Inferior parietal cortex (tissue), 1 donor: Measurements from ENCODE around the gene GPR3.
A peak's percentile ranks its signal among the peaks of the same experiment; 100 is the strongest.
"Not testable (repeated sequence)": the region's sequence is repeated elsewhere in the genome, so short reads cannot be mapped to it uniquely, and the experiment has no call there.

Source experiments
- DNase-seq: peaks from one replicate; pipeline ENCODE4 v3.0.0-alpha.2; 2016; ENCODE audit errors: extremely low spot score

The GPR3 gene

DNA sequence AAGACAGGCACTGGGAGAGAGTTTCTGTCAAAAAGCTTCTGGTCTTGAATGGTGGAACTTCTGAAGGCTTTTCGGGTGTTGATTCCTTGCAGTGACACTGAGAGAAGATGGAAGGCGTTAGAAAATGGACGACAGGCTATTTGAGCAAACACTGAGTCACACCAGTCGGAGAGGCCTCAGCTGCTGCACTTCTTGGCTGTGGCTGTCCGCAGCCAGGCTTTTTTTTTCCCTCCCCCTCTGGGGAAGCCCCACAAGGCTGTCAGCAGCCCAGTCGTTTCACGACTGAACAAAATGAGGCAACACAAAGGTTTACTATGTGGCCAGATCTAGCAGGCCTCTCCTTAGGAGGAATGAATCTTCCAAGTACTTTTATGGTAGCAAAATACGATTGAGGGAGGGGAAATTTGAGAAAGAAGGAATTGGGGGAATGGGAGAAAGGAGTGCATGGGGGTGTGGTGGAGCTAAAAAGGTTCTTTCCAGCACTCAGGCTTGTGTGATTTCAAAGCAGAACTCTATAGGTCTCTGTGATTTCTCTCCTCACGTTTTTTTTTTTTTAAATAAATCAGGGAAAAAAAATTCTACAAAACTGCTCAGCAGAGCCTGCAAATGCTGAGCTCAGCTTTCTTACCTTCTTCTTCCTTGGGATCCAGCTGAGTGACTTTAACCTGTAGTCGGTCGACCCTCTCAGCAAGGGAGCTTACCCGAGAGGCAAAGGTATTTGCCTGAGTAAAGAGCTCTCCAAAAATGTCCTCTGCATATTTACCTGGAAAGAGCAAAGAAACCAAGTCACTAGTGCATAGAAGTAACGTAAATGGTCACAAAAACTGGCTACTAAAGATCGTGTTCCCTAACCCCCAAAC lies 26.1 kb downstream of the GPR3 start:
- peak; percentile 72 for DNase-seq

DNA sequence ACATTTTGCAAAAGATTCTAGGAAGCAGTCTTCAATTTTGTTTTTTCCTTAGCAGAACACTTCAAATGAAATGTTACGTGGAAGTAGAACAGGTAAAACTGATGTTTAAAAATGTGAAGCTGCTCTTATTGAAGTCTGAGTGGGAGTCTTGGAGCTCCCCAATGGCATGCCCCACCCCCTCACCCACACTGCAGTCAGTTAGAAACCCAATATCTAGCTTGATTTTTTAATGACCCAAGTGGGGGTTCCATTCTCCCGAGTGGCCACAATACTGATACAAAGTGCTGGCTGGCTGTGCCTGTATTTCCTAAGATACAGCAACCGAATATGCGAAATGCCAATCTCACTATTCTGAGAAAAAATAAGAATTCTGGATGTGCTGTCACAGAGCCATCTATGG lies 31.3 kb downstream of the GPR3 start:
- no peak for DNase-seq

DNA sequence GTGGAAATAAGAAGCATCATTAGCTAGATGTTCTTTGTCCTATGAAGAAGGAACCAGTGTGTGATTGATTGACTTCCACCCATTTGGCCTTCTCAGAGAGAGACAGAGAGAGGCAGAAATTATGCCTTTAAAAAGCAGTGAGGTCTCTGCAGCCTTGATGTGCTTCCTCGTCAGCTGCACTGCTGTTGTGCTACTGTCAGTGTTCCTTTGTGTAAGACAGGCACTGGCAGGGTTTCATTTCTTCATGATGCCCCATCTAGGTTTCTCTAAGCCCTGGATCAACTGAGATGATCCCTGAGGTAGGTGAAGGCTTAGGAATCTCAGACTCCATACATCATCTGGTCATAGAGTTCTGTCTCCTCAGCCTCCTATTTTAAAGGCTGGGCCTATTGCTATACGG lies 34.9 kb downstream of the GPR3 start:
- DNase-seq = no peak

DNA sequence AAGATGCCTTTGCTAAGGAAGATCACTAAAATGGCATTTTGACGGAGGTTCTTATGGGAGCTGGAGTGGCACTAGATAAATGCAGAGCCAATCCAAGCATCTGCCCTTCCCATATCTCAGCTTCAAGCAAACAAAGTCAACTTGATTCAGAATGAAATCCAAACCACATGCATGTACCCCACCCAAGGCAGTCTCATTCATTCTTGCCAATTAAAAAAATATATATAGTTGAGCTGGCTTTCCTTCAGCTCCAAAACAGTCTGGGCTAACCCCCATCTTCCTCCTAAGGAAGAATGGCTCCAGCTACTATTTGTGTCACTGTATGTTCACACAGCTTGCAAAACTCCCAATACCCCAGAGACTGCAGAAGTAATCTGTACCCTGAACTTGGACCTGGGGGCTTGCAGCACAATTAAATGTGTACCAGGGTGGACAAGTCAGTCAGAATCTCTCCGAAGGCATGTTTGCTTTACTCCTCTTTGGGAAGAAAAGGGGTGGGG lies 35.4 kb downstream of the GPR3 start:
- DNase-seq = no peak

DNA sequence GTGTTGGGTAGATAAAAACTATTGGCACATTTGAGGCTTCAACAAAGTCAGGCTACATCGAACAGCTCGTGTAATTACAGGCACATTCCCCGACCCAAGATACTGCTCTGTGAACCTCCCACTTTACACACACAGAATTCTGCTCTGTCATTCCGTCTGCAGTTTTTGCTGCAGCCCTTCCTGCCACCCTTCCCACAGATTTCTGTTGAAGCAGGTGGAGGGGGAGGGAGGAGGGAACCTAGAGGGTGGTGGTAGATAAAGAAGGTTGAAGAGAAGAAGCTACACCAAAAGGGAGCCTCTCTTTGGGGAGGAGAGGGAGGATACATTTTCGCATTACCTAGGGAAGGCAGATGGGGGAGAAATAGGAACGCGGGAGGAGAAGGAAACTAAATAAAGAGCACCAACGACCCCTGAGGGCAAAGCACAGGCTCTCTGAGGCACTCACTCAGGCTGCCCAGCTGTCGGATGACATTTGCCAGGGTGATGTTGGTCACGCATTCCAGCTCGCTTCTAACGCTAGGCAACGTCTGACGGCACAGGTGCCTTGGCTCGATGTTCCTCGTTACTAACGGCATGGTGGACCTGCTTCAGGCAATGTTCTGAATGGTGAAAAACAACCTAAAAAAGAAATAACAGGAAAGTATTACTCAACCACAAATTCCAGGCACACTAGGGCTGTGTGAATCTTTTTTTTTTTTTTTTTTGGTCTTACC lies 36.0 kb downstream of the GPR3 start:
- peak; percentile 58 for DNase-seq

DNA sequence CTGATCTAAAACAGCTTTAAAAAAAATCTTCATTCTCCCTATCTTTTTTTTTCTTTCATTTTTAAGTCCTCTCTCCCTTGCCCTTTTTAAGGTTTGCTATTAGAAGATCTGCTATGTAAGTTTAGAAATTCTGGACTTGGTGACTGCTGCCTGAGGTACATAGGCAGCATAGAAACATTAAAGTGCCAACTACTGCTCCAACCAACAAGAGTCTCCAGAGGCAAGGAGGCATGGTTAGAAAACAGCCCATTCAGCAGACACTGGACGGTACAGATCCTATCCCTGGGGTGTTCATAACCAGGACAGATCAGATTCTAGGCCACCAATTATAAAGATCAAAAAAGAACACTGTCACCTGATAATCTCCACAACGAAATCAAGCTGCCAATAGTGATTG lies 36.6 kb downstream of the GPR3 start:
- DNase-seq = no peak

DNA sequence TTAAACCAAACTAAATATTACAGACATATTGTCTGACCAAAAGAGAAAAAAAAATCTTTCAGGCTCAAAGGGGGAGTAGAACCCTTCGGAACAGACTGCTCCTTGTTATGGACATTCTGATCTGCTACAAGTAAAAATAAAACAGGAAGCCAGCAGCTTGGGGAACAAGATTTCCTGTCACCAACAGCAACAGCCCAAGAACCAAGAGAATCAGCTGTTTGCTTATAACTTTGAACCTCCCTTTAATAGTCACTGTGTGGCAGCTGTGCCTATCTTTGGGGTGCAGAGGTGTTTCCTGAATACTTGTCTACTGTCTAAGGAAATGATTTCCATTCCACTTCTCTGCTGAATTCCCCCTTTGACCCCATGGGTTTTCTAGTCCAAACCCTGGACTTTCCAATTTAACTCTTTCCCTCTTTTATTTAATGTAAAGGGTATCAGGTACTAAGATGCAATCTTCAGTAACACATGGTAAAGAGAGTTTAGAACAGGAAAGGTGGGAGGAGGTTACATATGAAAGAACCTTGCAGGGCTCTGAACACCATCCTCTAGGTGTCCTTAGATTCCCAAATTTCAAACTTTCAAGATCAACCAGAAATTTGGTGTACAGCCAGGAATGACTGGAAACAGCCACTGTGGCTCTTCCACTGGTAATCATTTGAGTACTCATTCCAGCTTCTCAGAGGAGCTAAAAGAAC lies 38.6 kb downstream of the GPR3 start:
- DNase-seq = peak; percentile 69

DNA sequence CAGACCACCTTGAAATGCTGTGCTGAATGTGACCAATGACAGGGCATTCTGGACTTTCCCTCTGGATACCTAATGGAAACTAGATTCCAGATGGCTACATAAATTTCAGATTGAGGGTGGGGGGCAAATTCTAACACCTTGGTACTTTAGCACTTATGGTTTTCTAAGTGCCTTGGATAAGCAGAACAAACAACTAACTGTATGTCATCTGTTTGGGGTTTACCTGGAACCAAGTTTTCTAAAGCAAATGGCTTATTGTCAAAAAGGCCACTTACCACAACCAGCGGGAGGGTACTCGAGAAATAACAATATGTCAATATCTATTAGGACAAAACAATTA lies 39.1 kb downstream of the GPR3 start:
- no peak for DNase-seq

DNA sequence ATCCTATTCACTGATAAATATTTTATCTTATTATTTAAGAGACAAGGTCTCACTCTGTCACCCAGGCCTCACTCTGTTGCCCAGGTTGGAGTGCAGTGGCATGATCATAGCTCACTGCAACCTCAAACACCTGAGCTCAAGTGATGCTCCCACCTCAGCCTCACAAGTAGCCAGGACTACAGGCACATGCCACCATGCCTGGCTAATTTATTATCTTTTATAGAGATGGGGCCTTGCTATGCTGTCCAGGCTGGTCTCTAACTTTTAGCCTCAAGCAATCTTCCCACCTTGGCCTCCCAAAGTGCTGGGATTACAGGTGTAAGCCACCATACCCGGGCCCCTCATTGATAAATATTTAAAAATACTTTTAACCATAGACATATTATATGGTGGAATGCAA lies 40.3 kb downstream of the GPR3 start:
- not testable (repeated sequence) for DNase-seq

DNA sequence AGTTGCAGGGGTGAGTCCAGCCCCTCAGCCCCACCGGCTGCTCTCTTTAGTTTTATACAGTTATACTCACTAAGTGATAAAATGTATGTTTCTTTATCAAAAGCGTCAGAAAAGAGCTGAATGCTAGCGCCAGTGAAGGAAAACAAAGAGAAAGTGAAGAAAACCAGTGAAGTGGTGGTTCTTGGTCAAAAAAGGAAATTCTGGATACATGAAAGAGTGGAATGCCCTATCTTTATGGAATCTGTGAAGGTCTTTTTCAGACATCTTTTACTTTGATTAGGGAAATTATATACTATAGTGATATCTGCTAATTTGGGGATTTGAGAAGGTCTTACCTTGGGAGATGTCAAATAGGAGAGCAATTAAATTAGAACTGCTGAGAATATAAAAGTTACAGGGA lies 41.3 kb downstream of the GPR3 start:
- DNase-seq = no peak

DNA sequence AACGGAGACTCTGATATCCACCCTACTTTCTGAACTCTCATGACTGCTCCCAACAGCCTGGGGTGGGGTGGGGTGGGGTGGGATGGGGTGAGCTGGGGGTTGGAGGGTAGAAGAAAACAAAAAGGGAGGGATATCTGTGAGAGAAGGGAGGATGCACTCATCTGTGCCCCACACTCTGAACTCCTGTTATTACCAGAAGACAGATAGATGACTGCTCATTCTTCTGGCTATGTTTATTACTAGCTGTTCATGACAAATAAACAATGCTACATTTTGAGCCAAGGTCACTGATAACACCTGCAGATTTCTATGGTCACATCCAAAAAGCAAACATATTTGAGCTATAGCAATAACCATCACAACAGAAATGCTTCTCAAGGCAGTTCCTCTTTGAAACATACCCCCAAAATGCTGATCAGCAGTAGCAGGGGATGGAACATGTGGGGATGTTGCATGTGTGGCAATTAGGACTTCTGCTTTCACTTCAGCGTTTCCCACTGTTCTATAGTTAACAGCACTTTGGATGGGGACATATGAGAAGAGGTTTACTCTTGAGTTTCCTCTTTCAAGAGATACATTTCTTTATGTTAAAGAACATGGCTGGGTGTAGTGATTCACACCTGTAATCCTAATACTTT lies 43.3 kb downstream of the GPR3 start:
- no peak for DNase-seq

DNA sequence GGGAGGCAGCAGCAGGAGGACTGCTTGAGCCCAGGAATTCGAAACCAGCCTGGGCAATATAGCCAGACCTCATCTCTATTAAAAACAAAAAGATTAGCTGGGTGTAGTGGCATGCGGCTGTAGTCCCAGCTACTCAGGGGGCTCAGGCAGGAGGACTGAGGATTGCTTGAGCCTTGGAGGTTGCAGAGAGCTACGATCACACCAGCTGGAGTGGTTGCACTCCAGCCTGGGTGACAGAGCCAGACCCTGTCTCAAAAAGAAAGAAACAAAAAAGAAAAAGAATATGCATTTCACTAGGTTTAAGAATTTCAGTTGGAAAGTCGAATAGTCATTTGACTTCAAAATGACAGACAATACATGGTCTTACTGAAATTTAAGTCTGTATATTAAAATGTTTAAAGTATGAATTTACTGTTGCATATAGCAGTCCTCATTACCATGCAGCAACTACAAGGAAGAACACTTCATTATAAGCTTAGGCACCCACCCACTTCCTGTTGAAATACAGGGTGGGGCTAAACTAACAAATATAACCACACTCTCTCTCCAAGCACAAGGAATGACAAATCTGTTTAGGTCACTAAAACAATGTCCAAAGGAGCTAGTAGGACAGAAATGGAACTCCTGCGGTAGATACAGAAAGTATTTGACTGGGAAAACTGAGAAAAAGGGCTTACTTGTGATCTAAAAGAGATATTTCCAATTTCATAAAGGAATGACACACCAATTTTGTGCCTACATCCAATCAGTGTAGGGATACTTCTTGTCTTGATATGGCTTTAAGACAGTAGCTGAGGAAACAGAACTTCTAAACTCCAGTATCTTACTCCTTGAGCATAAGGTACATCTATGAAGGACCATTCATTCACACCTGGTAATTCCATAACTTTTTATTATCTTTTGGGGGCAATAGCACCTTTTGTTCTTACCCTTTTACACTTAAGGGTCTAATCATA lies 44.1 kb downstream of the GPR3 start:
- no peak for DNase-seq

DNA sequence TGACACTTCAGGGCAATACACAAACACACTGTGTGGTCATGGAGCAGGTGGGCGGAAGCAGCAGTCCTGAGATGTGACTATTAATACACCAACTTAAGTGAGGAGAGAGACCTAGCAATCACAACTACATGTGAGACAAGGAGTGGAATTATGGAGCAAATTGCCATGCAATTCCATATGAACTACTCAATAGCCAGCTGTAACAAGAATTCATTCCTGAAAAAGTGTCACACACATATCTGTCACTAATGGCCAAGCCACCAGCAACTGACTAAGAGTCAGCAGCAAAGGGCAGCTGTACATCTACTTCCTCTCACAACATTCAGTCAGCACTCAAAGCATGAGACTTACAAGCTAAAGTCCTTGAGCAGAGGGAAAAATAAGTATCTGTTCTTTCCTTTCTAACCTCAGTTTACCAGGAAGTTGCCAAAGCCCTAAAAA lies 46.2 kb downstream of the GPR3 start:
- no peak for DNase-seq

DNA sequence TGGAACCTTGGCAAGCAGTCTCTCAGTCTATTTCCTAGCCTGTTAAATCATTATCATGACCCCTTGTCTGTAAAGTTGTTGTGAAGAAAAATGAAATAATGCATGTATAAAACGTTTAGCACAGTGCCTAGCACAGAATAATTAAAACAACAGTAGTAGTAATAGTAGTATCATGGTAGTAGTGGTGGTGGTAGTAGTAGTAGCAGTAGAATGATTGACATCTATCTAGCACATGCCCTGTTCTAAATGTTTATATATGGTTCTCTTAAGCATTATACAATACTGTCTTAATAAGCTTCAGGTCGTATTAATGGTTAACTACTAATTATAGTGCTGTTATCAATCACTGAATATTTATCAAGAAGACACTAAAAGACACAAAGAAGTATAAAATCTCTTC lies 46.7 kb downstream of the GPR3 start:
- no peak for DNase-seq

DNA sequence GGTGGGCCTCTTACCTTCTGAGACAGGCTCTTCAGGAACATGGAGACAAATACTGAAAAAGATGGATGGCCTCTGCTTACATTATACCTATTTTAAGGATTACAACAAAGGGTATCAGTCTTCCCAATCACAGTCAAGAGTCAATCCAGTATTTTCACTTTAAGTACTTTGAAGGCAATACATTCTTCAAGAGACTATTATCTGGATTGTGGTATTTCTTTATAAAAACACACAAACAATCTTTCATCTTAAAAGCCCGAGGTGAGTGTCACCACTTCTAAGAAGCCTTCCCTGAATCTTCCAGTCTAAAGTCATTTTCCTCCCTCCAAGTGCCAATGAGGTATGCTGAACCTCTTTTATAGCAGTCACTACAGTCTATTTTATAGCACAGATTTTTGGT lies 52.2 kb downstream of the GPR3 start:
- DNase-seq = no peak
